D721Med (cell line): ENCODE measurements around the gene EVX2.

Experiments used
- DNase-seq: peaks from one replicate; pipeline ENCODE4 v3.0.0; 2011; ENCODE audit warnings: low spot score; ENCODE audit not compliant: insufficient read length
- FAIRE-seq: peaks from 2 replicates; lab custom pipeline; 2011; peaks lifted over from hg19 to GRCh38; lab: Jason Lieb, UNC
- TF ChIP-seq, protein P1 (sequence below): IDR thresholded peaks from 2 replicates; pipeline ENCODE4 v1.5.1; 2012; ENCODE audit warnings: mild to moderate bottlenecking, control low read depth; ENCODE audit not compliant: insufficient read depth; ENCODE audit errors: missing control alignments

Gene EVX2

DNA sequence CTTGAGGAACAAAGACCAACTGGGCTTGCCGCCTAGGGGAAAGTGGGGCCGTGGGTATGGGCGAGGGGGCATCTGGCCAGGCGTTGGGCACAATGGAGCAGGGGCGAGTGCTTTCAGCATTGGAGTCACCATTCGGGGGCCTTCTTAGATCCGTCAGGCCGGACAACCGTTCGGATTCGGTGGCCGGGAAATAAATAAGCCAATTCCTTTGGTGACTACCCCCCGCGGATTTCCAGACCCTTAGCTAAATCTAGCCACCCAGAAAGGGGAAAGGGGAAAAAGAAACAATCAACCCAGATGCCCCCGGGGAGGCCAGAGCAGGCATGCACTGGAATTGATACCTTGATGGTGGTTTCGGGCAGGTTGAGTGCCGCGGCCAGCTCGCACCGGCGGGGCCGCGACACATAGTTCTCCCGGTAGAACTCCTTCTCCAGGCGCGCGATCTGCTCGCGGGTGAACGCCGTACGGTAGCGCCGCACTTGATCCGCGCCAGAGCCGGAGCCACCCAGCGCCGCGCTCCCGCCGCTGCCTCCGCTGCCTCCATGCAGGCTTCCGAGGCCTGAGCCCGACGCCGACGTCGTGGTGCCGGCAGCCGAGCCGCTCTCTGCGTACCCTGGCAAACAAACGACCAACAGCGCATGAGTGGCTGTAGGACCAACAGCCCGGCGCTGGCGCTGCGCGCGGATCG lies 1.8 kb downstream of the EVX2 start:
- TF ChIP-seq, protein P1, sequence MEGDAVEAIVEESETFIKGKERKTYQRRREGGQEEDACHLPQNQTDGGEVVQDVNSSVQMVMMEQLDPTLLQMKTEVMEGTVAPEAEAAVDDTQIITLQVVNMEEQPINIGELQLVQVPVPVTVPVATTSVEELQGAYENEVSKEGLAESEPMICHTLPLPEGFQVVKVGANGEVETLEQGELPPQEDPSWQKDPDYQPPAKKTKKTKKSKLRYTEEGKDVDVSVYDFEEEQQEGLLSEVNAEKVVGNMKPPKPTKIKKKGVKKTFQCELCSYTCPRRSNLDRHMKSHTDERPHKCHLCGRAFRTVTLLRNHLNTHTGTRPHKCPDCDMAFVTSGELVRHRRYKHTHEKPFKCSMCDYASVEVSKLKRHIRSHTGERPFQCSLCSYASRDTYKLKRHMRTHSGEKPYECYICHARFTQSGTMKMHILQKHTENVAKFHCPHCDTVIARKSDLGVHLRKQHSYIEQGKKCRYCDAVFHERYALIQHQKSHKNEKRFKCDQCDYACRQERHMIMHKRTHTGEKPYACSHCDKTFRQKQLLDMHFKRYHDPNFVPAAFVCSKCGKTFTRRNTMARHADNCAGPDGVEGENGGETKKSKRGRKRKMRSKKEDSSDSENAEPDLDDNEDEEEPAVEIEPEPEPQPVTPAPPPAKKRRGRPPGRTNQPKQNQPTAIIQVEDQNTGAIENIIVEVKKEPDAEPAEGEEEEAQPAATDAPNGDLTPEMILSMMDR = no peak
- no peak for DNase-seq
- no peak for FAIRE-seq

GRCh38 chr2:176081376-176081836 lies 2.4 kb downstream of the EVX2 start:
- no peak for FAIRE-seq
- TF ChIP-seq, protein P1 = no peak

GRCh38 chr2:176080540-176081375 lies 3.0 kb downstream of the EVX2 start:
- no peak for FAIRE-seq
- TF ChIP-seq, protein P1 = no peak
- DNase-seq = no peak

More at GRCh38 chr2:176081376-176081836, 2.4 kb downstream of the EVX2 start:
- no peak for DNase-seq

DNA sequence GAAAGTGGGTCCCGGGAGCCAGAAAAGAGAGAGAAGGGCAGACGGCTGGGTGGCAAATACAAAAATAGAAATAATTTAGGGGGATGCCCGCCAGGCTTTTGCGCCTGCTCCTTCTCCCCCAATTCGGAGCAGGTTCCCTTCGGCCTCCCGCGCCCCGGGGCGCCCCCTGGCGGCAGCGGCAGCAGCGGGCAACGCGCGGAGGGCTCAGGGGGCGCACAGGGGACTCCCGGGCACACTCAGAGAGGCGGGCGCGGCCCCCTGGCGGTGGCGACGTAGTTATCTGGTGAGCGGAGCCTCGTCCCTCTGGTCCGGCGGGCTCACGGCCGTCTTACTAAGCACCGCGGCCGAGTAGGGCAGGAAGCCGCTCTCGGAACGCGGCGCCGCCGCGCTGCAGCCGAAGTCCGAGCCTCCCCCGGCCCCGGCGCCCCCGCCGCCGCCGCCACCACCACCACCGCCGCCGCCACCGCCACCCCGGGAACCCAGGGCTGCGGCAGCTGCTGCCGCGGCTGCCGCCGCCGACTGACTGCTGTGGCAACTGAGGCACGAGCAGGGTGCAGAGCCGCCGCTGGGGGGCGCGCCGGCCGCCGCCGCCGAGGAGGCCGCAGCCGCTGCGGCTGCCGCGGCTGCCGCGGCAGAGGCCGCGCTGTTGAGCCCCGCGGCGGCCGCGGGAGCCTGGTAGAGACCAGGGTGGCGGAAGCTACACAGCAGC lies 3.8 kb downstream of the EVX2 start:
- TF ChIP-seq, protein P1 = peak; percentile 67
- DNase-seq = no peak
- no peak for FAIRE-seq

DNA sequence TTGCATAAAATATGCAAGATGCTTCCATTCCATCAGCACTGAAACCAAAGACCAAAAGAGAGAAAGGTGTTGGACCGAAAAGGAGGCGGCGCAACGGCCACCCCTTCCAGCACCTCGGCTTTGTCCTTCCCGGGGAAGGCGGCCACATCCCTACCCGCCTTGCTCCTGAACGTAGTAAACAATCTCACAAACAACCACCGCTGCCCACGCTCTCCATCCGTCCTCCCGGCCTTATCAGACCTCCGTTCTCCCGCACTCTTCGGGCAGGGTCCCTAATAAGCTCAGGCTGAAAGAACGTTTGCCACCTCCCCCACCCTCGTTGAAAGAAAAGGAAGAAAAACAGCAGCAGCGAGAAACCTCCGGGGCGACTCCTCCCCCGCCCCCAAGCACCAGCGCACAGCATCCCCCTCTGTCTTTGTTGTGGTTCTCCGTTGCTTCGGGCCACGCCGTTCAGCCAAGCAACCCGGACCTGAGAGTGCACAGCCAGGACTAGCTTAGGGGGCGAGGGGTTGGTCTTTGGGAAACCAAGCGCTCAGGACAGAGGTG lies 4.4 kb downstream of the EVX2 start:
- DNase-seq = no peak
- TF ChIP-seq, protein P1 = no peak
- no peak for FAIRE-seq

- FAIRE-seq (no peak), DNase-seq (no peak)
- TF ChIP-seq, protein P1 = no peak
Observed at GRCh38 chr2:176078541-176079284, 5.0 kb downstream of the EVX2 start.
